ENCODE measurements around the gene TTPAL. TPM values are rescaled to one million over a fixed set of nuclear protein-coding genes. Genes with fewer than 3 reads are reported as not detected.

TTPAL gene
- total RNA-seq, 1 experiment from 2014 or later: 28.5 TPM

- intact Hi-C loops (cut with micrococcal nuclease; ENCODE audit: unreplicated experiment): no loop called here
Observed at GRCh38 chr20:44431118-44431501, 44.6 kb upstream of the TTPAL start.

DNA sequence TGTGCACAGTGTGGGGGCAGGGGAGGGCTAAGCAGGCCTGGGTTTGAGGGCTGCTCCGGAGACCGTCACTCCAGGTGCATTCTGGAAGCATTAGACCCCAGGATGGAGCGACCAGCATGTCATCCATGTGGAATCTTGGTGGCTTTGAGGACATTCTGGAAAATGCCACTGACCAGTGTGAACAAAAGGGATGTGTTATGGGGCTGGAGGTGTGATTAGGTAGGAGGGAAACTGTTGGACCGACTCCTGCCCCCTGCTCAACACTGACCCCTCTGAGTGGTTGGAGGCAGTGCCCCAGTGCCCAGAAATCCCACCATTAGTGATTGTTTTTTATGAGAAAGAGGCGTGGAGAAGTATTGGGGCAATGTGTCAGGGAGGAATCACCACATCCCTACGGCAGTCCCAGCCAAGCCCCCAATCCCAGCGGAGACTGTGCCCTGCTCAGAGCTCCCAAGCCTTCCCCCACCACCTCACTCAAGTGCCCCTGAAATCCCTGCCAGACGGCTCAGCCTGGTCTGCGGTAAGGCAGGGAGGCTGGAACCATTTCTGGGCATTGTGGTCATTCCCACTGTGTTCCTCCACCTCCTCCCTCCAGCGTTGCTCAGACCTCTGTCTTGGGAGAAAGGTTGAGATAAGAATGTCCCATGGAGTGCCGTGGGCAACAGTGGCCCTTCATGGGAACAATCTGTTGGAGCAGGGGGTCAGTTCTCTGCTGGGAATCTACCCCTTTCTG is 44.0 kb upstream of the TTPAL start:
- H3K27me3 ChIP-seq (ENCODE audit: insufficient read depth, low read depth): no peaks in the 10 kb centered on the region
- H3K4me2 ChIP-seq: no peak overlapping the region
- H3K79me2 ChIP-seq (ENCODE audit: low read depth): no peaks in the 10 kb centered on the region
- no peak overlapping the region for H3K4me3 ChIP-seq
- BruUV-seq (replicated peaks): no TSS peak
- no peaks in the 10 kb centered on the region for H4K20me1 ChIP-seq (ENCODE audit: insufficient read depth)
- peaks cover 7% of the 10 kb centered on the region; the same call in 1 of the 2 replicates for H3F3A ChIP-seq (ENCODE audit: insufficient read depth, low read depth)
- DNase-seq: no peak
- no peaks in the 10 kb centered on the region for H3K9me3 ChIP-seq (ENCODE audit: insufficient read depth, low read depth)
- ChIA-PET CTCF (no interaction called here), POLR2A (ENCODE audit: unreplicated experiment) (no interaction called here)
- TF ChIP-seq EZH2 (IDR thresholded peaks at IDR 0.05; ENCODE audit: low read depth): no peak
- TF ChIP-seq, protein P1, sequence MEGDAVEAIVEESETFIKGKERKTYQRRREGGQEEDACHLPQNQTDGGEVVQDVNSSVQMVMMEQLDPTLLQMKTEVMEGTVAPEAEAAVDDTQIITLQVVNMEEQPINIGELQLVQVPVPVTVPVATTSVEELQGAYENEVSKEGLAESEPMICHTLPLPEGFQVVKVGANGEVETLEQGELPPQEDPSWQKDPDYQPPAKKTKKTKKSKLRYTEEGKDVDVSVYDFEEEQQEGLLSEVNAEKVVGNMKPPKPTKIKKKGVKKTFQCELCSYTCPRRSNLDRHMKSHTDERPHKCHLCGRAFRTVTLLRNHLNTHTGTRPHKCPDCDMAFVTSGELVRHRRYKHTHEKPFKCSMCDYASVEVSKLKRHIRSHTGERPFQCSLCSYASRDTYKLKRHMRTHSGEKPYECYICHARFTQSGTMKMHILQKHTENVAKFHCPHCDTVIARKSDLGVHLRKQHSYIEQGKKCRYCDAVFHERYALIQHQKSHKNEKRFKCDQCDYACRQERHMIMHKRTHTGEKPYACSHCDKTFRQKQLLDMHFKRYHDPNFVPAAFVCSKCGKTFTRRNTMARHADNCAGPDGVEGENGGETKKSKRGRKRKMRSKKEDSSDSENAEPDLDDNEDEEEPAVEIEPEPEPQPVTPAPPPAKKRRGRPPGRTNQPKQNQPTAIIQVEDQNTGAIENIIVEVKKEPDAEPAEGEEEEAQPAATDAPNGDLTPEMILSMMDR (conservative IDR thresholded peaks at IDR 0.05): no peak
- H2AFZ ChIP-seq: no peak overlapping the region
- intact Hi-C loops (cut with micrococcal nuclease; ENCODE audit: unreplicated experiment): no loop called here
- H3K4me1 ChIP-seq (replicated peaks; ENCODE audit: insufficient read depth): peaks cover 10% of the 10 kb centered on the region; the same call in 1 of the 2 replicates
- H3K9me2 ChIP-seq (ENCODE audit: insufficient read depth): no peaks in the 10 kb centered on the region
- H3K27ac ChIP-seq: no peak overlapping the region
- no peaks in the 10 kb centered on the region for H3K36me3 ChIP-seq (ENCODE audit: low read depth)

More at GRCh38 chr20:44431118-44431501, 44.6 kb upstream of the TTPAL start:
- Histone ChIP-seq H3K27me3 (ENCODE audit: insufficient read depth, low read depth) (no peaks in the 10 kb centered on the region), H3K79me2 (ENCODE audit: low read depth) (no peaks in the 10 kb centered on the region), H4K20me1 (ENCODE audit: insufficient read depth) (no peaks in the 10 kb centered on the region), H3F3A (ENCODE audit: insufficient read depth, low read depth) (peaks cover 7% of the 10 kb centered on the region; the same call in 1 of the 2 replicates), H3K27ac (no peak overlapping the region), H2AFZ (no peak overlapping the region), H3K36me3 (ENCODE audit: low read depth) (no peaks in the 10 kb centered on the region), H3K4me3 (no peak overlapping the region), H3K4me1 (replicated peaks; ENCODE audit: insufficient read depth) (peaks cover 9% of the 10 kb centered on the region; the same call in 1 of the 2 replicates), H3K9me2 (ENCODE audit: insufficient read depth) (no peaks in the 10 kb centered on the region), H3K4me2 (no peak overlapping the region), H3K9me3 (ENCODE audit: insufficient read depth, low read depth) (no peaks in the 10 kb centered on the region)
- ChIA-PET CTCF (no interaction called here), POLR2A (ENCODE audit: unreplicated experiment) (no interaction called here)
- BruUV-seq (replicated peaks): no TSS peak
- TF ChIP-seq, protein P1 (conservative IDR thresholded peaks at IDR 0.05): no peak
- no peak for TF ChIP-seq EZH2 (IDR thresholded peaks at IDR 0.05; ENCODE audit: low read depth)
- DNase-seq: no peak

GRCh38 chr20:44432618-44433577 is 42.8 kb upstream of the TTPAL start:
- POLR2A ChIA-PET (ENCODE audit: unreplicated experiment): no interaction called here

More at GRCh38 chr20:44432618-44433577, 42.8 kb upstream of the TTPAL start:
- no peak for DNase-seq
- Histone ChIP-seq H3K27ac (no peak overlapping the region), H3K4me1 (replicated peaks; ENCODE audit: insufficient read depth) (peaks cover 10% of the 10 kb centered on the region; the same call in 1 of the 2 replicates), H3K36me3 (ENCODE audit: low read depth) (no peaks in the 10 kb centered on the region), H3K9me3 (ENCODE audit: insufficient read depth, low read depth) (no peaks in the 10 kb centered on the region), H3K27me3 (ENCODE audit: insufficient read depth, low read depth) (no peaks in the 10 kb centered on the region), H3F3A (ENCODE audit: insufficient read depth, low read depth) (peaks cover 7% of the 10 kb centered on the region; the same call in 1 of the 2 replicates), H2AFZ (no peak overlapping the region), H3K4me2 (no peak overlapping the region), H4K20me1 (ENCODE audit: insufficient read depth) (no peaks in the 10 kb centered on the region), H3K4me3 (no peak overlapping the region), H3K9me2 (ENCODE audit: insufficient read depth) (no peaks in the 10 kb centered on the region), H3K79me2 (ENCODE audit: low read depth) (no peaks in the 10 kb centered on the region)
- CTCF ChIA-PET: no interaction called here
- intact Hi-C loops (cut with micrococcal nuclease; ENCODE audit: unreplicated experiment): no loop called here
- TF ChIP-seq EZH2 (IDR thresholded peaks at IDR 0.05; ENCODE audit: low read depth): no peak
- TF ChIP-seq, protein P1 (conservative IDR thresholded peaks at IDR 0.05): no peak
- BruUV-seq (replicated peaks): no TSS peak

Data from PC-9 (cell line).